ENCODE measurements around the gene LRRC46.

LRRC46 gene

GRCh38 chr17:47853616-47854015 lies 22.1 kb downstream of the LRRC46 start:
- no peak for FAIRE-seq

DNA sequence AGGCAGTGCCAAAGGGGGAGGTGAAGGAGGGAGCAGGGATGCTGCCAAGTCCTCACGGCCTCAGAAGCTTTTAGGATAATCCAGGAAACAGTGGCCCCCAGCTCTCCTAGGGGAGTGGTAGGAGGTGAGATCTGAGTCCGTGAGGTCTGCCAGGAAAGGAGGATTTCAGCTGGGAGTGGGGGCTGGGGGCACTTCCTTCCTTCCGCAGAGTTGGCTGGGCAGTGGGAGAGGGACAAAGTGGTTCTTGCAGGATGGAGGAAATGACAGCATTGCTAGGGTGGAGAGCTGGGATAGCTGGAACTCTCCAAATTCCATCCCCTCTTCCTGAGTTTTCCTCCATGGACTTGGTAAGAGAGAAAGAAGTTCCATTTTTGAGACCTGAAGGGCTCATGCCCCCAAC lies 24.3 kb downstream of the LRRC46 start:
- no peak for FAIRE-seq

DNA sequence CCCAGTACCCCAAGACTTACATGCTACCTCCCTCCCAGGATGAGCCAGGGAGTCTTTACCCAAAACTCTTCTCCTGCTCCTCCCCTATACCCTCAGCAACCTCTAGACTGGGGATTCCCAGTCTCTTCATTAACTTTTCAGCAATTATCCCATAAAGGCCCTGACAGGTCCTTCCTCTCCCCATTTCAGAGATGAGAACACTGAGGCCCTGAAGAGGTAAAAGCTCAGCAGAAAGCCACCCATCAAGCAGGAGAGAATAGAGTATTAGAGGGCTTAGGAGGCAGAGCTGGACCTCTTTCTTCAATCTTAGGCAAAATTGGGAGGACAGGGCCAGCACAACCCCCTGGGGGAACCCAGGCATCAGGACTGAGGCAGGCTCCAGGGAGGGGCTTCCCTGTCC lies 25.4 kb downstream of the LRRC46 start:
- FAIRE-seq: no peak

DNA sequence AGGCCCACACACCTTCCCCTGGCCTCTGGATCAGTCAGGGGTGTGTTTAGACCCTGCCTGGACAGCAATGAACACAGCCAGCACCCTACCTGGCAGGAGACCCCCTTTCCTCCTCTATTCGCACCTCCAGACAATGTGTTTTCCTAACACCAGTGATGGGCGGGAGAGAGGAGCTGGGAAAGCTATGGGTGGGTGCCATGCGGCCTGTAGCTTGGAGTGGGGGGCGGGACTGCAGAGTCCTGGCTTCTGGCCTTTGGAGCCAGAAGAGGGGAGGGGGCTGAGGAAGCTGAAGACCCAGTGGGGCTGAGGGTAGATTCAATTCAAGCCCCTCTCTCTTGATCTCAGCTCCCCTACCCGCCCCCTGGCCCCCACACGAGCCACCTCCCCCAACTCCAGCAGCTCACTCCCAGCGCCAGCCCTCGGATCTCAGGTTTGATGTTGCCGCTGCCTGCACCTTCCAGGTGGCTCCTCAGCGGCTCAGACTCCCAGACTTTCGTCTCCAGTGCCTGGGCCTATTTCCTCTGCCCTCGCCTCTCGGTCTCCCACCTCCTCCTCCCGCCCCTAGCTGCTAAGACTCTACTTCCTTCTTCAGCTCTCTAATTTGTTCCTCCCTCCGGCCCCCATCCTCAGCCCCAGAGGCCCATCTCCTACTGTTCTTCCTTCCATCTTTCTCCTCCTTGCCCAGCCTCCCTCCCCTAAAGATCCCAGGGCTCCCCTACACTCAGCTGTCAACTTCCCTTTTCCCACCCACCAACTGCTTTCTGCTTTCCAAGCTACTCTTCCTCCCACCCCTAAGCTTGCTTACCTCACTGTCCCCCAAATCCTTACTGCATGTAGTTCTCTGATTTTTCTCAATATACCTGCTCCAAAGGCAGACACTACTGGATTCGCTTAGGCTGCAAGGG lies 26.3 kb downstream of the LRRC46 start:
- FAIRE-seq: no peak

DNA sequence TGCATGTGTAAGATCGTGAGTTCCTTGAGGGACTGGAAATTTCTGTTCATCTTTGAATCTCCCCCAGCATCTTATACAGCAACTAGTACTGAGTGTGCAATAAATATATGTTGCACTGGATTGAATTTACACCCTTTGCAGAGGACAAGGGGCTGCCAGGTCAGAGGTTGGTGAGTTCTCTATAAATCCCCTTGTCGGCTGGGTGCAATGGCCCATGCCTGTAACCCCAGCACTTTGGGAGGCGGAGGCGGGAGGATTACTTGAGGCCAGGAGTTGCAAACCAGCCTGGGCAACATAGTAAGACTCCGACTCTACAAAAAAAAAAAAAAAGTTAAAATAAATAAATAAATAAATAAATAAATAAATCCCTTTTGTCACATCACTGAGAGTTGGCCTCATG lies 28.9 kb downstream of the LRRC46 start:
- FAIRE-seq: no peak

DNA sequence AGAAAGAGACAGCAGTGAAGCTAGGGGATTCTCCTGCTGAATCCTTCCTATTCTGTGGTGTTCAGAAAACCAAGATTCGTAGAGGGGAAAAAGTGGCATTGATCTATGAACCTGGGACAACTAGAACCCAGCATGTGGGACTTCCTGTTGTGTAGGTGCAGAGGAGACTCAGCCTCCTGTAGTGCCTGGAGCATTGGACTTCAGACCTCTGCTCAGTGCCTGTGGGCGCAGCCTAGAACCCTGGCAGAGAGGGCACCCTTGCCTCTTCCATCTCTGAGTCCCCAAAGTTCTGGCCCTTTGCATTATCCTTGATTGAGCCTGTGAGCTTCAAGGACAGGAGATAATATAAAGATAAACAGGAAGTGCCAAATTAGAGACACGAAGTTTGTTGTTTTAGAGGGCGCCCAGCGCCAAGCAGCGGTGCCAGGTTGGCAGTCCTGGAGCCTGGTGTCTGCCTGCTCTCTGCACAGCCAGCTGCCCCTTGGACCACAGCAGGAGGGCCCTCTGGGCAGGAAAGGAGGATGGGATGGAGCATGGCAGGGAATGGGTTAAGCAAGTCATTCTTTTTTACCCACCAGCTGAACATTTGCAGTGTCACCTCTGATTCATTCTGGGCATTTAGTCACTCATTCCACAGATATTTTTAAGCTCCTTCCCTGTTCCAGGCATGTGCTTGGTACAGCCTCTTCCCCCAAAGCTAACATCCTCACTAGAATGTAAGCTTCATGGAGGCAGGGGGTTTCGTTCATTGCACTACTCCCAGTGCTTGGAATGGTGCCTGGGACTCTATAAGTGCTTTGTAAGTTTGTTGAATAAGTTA lies 31.4 kb downstream of the LRRC46 start:
- no peak for FAIRE-seq

DNA sequence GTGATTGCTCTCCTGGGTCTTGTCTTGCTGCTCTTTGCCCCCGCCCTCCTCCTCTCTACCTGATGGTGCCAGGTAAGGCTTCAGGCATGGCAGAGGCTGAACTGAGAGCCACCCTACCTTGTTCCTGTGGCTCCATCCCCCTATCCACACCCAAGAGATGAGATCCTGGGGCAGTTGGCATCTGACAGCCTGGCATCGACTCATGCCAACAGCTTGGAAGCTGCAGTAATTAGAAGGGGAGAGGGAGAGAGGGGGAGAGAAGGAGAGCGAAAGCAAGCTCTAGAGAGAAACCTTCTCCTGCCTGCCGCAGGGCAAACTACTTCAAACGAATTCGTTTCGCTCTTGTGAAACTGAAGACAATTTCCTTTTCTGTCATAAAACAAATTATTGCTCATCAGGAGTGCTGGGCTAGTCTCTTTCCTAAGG lies 33.3 kb downstream of the LRRC46 start:
- no peak for FAIRE-seq

DNA sequence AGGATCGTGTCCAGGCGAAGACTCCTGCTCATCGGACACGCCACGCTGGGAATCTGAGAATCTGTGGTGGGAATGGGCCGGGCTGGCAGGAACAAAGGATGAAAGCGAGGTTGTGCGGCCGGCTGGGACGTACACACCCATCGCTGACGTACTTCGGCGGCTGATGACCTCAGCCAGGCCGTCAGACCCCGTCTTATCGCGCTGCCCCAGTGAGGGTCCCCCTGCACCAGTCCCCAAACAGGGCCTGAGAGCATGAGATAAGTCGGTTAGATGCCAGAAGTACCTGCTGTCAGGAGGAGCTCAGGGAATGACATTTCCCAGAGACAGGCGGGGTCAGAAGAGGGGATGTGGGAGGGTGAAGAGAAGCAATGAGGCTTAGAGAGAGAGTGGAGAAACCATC lies 35.5 kb downstream of the LRRC46 start:
- no peak for FAIRE-seq

DNA sequence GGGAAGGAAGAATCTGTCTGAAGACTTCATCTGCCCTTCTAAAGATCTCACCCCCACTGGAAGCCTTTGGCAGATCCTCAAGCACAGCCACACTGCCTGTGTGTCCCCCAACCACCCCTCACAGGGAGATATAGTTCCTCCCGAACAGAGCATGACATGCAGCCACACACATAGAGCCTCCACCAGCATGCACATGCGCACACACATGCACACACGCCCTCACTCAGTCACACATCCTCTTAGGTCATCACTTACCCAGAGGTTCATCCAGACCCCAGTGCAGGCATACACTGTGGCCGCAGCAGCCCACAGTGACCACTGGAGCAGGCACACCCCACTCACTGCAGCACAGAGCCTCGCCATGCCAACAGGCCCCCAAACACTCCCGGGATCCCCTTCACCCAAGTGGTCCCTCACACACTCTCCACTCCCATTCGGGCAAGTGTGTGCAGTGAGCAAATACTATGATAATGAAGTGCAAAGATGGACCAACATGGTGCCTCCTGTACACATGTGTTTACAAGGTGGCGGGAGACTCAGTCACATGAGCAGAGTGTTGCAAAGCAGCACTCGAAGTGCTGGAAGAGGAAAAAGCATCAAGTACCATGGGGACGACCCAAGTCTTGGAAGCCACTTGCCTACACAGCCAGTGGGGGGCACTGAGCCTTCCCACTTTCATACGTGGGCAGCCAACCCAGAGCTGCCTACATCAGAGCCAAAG lies 36.5 kb downstream of the LRRC46 start:
- no peak for FAIRE-seq

- FAIRE-seq: no peak
These were observed 37.6 kb downstream of the LRRC46 start for GRCh38 chr17:47869114-47869513.

DNA sequence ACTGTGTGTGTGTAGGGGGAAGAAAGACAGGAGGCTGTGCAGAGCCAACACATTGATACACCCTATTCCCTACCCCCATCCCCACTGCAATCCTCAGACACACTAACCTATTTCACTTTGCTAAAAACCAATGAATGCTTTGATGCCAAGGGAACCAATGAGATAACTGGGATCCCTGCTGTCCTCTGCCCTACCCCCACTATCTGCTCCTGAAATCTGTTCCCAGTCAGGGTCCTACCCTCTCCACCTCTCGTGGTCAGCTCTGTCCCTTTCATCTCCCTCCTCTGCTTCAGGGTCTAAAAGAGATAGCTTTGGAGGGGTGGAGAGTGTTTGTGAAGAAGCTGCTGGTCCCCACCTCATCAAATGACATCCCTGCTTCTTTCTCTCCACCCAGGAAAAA lies 38.6 kb downstream of the LRRC46 start:
- no peak for FAIRE-seq

- FAIRE-seq: no peak
These were observed 39.6 kb downstream of the LRRC46 start for GRCh38 chr17:47871048-47871447.

DNA sequence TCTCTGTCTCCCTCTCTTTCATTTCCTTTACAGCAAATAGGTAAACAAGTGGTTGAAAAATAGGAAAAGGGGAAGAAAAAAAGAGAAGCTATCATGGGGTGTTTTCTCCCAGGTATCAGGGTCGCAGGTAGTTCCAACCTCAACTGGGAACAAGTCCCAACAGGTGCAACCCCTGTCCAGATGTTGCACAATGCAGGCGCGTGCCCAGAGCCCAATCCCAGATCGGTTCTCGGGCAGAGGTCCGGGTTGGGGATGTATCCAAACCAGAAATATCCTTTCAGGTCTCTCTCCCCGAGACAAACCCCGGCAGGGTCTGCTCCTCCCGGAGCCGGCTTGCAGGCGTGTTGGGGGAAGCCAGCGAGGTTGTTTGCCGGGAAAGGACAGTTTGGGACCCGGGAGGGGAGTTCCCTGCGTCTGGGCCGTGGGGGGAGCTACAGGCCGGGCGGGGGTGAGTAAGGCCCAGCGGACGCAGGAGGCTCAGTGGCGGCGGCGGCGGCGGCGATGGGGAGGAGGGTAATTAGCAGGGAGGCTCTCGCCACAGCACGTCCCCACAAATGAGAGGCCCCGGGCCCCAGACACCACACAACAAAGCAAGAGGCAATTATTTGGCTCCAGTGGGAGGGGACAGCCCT lies 40.7 kb downstream of the LRRC46 start:
- FAIRE-seq: no peak

DNA sequence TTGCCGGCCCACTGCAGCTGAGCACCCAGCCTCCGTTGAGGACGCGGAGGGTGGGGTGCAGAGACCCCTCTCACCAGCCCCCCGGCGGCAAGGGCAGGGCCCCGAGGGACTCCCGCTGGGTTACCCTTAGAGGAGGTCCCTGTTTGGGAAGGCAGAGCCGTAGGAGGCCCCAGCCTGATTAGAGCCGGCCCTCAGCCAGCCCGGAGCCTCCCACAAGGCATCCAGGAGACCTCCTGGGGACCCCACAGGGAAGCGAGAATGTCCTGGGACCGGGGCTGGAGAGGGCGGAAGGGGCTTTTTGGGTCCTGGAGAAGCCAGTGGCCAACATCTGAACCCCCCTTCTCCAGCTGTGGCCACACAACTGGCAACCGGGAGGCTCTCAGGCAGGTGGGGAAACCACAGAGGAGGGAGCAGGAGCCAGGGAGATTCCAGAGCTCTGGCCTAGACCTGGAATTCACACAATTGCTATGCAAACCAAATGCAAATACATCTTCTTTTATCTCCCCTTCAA lies 41.2 kb downstream of the LRRC46 start:
- no peak for FAIRE-seq

DNA sequence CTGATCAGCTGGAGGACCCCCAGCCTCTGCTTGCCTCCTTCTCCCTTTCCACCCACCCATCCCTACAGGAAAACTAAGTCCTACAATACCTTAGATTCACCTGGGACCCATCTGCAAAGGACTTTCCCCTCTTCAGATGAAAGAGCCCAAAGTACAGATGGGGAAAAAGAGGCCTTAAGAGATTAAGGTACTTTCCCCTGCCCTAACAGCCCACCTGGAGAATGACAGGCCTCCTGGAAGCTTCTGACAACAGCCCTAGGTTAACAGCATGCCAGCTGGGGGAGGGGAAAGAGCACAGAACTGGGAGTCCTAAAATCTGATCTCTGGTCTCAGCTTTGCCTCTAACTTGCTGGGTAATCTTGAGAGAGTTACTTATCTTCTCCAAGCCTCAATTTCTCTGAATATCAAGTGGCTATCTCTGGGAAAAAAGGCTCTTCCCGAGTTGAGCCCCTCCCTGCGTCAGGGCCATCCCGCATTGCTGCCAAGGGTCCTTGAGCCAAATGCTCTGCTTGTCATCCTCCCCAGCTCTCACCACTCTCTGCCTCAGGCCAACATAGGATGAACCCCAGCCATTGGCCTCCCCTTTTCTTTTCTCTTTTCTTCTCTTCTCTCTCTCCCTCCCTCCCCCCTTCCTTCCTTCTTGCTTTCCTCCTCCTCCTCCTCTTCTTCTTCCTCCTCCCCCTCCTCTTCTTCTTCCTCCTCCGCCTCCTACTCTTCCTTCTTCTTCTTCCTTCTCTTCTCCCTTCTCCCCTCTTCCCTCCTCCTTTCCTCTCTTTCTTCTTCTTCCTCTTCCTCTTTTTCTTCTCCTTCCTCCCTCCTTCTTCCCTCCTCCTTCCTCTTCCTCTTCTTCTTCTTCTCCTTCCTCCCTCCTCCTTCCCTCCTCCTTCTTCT lies 42.0 kb downstream of the LRRC46 start:
- no peak for FAIRE-seq

GRCh38 chr17:47875011-47875985 lies 43.8 kb downstream of the LRRC46 start:
- no peak for FAIRE-seq

DNA sequence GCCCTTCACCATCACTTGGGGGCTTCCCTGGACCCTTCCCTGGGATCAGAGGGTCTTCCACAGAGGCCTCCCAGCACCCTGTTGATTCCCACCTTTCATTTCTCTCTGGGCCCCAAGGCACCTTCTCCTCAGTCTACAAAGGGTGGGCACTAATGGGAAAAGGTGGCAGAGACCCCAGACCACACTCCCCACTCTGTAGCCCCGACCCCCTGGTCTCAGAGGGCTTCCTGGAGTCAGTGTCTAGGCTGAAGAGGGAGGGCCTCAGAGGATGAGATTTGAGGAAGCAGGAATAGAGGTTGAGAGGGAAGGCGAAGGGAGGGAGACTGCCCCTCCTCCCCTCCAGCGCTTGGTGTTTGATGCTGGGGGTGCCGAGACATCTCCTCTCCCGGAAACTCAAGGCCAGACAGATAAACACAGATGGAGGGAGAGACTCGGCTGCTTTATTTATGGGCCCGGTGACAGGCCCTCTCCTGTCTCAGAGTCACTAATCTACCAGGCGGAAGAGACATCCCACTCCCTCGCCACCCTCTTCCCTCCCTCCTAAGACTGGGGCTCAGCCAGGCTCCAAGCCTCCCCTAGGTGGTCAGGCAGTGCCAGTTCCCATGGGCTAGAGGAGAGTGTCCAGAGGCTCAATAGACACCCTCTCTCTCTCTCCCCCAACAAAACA lies 46.0 kb downstream of the LRRC46 start:
- no peak for FAIRE-seq

DNA sequence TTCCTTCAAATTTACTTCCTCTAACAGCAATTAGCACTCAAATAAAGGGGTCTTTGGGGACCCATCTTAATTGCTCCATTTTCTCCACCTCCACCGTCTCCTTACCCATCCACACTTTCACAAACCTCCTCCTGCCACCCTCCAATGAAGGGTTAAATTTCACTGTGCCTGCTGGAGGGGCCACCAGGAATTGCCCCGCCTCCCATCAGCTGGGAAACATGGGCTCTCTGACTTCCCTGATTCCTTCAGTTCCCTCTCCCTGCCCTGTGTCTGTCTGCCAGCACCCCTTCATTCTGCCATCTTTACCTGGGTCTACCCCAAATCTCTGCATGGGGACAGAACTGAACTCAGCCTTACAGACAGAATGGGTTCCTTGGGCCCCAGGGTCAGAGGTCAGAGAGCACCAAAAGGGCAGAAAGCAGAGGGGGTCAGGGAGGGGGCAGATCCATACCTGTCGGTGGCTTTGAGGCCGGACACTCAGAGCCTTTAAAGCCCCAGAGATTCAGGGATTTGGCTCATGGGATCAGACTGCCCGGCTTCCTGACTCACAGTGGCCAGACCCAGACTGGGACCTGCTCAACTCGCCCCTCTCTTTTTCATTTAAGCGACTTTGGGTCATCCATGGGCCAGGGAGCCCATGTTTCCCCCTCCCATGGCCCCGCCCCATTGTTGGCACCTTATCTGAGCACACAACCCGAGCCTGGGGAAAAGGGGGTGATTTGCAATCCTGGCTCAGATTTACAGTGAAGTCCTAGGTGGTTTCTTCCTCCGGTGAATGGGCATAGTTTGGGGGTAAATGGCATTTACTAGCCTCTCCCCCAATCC lies 46.9 kb downstream of the LRRC46 start:
- no peak for FAIRE-seq
